ENCODE data around the gene CCDC86.

The CCDC86 gene

DNA sequence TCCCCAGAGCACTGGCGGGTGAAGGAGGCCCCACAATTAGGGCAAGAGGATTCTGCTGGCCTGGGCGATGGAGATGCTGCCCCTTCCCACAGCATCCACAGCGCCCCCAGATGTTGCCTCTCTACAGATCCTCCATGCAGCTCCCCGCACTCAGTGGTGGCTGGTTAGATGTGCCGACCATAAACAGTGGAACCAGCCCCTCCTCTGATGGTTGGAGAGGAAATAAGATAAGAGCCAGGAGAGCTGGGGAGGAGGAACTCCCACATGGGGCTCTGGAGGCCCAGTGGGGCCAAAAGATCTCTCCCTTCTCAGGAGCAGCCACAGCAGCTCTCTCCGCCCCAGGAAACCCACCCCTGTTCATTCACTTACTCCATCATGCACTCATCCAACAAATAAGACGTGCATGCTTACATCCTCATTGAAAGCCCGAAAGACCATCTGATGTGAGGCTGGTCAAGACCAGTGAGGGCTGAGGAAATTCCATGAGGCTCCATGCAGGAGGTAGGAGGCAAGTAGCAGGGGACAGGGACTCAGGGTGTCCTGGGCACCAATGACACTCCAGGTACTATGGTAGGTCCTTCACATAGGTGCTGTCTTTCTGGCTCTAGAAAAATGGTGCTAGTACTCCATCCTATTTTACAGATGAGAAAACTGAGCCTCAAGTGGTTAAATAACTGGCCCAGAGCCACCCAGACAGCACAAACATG is 12.4 kb downstream of the CCDC86 start:
- DNase-seq, result peak; percentile 31

DNA sequence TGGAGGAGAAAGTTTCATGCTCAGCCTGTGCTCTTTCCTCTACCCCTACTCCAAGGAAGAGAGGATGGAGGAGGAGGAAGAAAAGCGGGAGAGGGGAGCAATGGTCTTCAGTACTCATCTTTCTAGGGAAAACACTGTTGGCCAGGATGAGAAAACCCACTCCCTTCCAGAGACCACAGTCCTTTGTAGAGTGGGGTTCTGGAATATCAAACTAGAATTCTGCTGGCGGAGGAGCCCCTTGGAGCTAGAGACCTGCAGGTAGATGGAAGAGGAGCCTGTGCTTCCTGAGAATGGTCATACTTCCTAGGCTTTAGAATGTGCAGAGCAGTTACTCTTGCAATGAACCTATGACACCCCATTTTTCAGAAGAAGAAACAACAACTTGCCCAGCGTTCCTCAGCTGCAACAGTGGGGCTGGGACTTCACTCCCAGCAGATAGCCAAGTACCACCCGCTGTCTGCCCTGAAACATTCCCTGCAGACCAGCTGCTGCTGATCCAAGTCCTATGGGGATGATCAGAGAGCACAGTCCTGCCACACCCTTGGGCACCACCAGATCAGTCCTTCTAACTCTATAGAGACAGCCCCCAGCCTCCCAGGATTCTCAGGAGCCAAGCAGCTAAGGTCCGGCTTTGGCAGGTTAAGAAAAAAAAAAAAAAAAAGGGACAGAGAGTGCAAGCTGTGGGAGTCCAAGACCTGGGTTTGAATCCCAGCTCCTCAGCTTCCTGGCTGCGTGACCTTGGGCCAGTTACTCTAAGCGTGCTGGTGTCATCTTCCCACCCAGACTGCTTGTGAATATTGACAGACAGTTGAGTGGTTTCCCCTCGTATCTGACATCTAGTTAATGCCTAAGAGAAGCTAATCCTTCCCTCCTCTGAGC is 13.2 kb downstream of the CCDC86 start:
- no peak for DNase-seq

DNA sequence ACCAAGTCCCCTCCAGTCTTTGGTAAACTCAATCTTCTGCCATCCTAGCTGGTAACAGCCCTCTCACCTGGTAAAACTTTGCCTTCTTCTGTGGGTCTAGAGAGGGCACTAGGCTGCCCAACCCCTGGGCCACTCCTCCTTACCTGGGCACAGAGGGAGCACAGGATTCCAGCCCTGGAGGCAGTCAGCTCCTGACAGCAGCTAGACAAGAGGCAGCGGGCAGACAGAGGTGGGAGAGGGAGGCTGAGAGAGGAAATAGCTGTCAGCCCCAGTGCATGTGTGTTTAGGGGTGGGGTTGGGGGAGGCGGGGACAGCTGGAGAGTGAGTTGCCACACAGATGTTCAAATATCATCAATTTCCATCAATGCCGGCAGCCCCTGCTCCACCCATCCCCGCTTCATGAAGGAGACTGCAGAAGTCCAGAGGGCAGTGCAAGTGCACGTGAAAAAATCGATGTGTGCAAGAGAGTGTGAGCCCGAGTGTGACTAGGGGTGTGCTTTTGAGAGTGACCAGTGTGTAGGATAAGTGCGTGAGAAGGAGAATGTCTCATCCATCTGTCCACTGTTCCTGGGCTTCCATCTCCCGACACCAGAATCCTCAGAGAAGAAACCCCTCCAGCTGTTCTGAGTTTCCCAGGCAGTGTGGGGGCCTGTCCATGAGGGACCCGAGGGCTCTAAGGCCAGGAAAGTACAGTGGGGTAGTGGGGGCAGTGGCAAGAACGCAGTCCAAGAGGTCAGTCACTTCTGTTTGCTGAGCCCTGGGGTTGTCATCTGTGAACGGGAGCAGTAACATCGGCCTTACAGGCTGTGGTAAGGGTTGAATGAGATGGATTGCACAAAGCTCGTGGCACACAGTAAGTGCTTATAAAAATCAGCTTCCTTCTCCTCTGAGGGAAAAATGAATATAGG is 14.1 kb downstream of the CCDC86 start, which contains the start of gene PTGDR2:
TSS of gene PTGDR2 (minus strand) at position 225 of the 908 bp plus-strand sequence. CDS start 2,228 bp downstream, outside the sequence.
- peak; percentile 12 for DNase-seq

DNA sequence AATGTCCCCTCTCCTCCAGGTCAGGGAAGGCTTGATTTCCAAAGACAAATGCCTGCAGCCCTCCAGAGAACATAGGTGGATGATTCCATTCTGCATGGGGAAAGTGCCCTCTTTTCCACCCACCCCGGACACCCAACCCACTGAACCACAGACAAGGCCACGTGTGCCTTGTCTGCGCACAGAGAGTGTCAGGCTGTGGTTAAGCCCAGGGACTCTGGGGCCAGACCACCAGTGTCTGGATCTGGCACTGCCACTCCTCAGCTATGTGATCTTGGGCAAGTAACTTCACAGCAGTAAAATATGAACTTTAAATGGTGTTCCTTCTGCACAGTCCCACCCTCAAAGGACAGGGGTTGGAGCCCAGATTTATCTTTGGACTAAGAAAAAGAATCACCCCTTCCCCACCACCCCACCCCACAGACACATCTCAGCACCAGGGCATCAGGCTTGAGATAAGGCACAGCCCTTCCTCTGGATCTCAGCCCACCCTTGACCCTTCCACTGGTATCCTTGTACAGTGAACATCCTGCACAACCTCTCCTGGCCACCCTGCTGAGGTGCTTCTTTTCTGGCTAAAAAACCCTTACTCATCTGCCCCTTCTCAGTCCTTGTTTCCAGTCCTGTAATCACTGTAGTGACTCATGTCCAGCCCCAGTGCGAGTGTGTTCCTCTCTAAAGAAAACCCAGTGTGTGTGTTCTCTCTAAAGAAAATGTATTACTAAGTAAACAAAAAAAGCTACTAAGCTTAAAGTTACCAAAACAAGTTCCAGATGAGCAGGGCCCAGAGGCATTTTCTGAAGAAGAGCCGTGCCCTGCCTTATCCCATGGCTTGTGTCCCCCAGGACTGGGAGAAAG is 15.7 kb downstream of the CCDC86 start:
- no peak for DNase-seq

DNA sequence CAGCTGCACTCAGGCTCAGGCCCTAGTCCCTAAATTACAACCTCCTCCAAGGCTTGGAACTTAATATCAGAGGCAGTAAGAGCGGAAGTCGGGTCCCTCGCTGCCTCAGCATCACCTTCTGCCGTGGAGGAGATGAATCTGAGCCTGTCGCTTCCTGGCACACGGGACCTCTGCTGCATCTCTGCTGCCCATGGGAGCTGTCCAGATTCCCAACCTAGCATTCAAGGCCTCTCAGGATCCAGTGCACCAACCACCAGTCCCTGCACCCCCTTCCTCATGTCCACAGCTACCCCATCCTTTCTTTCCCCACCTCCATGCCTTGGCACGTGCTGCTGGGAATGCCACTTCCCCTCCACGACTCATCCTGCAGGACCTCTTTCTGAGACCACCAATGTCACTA is 16.3 kb downstream of the CCDC86 start:
- DNase-seq, result no peak

DNA sequence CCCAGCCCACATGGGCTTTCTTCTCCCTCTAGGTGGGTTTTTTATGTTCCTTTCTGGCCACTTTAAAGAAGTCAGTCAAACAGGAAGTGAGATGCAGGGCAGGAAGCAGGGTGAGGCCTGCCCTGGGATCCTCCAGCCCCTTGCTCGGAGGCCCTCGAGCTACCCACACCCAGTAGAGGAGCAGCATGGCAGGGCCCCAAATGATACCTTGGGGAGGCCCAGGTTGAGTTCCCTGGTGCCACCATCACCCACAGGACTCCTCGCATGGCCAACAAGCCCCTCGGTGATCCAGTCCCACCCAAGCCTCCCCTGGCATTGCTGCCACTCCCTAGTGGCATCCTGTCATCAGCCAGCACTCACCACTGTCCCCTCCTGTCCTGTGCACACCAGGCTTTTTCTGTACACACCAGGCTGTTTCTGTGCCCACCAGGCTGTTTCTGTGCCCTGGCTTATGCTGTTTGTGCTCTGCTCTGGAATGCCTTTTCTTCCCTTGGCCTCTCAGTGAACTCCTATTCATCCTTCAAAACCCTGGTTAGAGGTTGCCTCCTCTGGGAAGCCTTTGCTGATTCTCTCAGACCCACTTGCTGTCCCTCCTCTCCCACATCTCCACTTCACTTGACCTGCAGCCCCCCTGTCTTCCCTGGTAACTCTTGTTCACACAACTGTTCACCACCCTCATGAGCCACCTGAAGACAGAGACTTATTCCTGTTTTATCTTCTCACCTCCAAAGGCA is 17.0 kb downstream of the CCDC86 start:
- peak; percentile 6 for DNase-seq

DNA sequence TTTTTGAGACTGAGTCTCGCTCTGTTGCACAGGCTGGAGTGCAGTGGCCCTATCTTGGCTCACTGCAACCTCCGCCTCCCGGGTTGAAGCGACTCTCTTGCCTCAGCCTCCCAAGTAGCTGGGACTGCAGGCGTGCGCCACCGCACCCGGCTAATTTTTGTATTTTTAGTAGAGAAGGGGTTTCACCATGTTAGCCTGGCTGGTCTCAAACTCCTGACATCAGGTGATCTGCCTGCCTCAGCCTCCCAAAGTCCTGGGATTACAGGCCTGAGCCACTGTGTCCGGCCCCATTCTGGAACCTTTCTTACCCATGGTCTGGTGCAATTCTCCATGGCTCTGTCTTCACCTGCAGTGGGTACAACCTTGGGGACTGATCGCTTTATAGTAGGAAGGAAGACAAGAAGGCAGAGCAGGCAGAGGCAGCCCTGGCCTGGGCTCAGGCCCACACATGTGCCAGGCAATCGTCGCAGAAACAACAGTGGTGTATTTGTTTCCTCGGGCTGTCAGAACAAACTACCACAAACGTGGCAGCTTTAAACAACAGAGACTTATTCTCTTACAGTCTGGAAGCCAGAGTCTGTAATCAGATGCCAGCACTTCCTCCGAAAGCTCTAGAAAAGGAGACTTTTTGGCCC is 17.8 kb downstream of the CCDC86 start:
- DNase-seq, result no peak

DNA sequence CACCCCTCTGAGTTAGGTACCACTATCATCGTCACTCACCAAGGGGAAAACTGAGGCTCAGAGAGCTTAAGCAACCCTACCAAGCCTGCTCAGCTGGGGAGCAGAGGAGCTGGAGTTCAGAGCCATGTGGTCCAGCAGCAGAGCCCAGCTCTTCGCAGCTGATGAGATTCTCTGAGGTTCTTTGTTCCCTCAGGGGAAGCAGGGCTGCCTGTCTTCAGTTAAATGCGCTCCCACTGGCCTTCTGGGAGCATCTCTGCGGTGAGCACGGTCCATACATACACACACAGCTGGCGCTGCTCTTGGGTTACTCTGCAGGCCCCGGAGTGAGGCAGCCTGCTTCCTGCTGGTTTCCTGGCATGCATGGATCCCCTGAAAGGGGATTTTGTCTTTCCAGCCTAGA is 19.0 kb downstream of the CCDC86 start:
- no peak for DNase-seq

DNA sequence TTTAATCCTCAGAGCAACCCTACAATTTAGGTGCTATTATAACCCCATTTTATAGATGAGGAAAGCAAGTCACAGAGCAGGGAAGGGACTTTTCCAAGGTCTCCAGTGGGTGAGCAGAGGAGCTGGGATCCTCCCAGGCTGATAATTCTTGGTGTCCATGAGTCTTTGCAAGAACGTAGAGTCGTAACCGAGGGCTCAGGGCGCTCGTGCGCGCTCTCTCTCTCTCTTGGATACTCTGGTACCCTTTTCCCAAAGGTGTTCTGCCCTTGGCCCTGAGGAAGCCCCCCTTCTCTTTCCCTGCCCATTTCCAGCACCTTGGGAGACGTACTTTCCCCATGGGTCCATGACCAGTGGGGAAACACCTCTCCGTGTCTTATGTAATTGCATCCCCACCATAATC is 20.3 kb downstream of the CCDC86 start:
- no peak for DNase-seq

DNA sequence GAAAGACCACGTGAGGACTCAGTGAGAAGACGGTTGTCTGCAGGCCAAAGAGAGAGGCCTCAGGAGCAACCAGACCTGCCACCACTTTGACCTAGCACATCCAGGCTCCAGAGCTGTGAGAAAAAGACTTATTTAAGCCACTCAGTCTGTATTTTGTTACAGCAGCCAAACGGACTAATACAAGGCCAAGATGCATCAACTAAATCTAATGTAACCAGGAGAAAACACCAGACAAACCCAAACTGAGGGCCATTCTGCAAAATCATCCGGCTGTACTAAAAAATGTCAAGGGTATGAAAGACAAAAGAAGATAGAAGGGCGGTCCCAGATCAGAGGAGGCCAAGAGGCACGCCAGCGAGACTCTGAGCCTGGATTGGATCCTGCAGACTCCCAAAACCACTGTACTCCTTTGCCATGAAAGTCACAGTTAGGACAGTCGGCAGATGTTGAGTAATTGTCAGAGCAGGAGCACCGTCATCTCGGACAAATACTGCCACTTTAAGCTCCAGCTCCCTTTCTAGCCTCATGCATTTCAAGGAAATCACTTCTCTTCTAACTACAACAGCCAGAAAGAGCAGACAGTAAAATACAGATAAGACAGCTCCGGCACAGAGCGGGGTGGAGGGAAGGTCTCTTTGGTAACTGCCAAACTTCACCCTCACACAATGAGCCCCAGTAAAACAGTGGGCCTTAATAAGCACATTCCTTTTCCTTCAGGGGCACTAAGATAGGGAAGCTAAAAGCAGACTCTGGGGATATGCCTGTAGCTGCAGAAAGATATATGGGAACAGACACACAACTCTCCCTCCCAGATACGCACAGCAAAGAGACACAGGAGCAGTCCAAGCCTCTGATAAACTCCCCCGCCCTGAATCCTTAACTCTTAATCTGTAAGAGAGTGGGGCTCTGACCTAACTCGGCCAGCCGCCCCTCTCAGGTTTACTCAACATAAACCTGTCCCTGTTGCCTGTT is 21.9 kb downstream of the CCDC86 start:
- no peak for DNase-seq

DNA sequence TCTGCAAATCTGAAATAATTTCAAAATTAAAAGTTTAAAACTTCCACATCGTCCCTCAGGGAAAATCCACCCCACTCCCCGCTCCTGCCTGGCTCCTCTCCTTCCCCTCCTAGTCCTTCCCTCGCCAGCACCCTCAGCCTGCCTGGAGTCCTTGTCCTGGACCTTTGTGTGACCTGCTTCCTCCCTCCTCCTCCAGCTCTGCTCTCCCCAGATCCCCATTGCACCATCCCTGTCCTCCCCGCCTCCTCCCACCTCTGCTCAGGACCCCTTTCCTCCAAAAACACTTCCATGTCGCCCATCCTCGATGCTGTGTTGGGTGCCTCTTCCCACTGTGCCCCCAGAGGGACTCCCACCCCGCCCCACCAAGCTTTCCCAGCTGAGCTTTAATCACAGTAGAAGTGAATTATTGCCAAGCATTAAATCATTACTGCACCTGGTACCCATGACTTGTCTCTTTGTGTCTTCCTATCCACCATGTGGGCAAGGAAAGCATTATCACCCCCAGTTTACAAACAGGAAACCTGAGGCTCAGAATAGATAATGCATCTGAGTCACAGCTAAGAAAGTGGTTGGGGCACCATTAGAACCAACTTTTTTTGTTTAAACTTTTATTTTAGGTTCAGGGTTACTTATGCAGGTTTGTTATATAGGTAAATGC is 23.1 kb downstream of the CCDC86 start:
- DNase-seq, result no peak

DNA sequence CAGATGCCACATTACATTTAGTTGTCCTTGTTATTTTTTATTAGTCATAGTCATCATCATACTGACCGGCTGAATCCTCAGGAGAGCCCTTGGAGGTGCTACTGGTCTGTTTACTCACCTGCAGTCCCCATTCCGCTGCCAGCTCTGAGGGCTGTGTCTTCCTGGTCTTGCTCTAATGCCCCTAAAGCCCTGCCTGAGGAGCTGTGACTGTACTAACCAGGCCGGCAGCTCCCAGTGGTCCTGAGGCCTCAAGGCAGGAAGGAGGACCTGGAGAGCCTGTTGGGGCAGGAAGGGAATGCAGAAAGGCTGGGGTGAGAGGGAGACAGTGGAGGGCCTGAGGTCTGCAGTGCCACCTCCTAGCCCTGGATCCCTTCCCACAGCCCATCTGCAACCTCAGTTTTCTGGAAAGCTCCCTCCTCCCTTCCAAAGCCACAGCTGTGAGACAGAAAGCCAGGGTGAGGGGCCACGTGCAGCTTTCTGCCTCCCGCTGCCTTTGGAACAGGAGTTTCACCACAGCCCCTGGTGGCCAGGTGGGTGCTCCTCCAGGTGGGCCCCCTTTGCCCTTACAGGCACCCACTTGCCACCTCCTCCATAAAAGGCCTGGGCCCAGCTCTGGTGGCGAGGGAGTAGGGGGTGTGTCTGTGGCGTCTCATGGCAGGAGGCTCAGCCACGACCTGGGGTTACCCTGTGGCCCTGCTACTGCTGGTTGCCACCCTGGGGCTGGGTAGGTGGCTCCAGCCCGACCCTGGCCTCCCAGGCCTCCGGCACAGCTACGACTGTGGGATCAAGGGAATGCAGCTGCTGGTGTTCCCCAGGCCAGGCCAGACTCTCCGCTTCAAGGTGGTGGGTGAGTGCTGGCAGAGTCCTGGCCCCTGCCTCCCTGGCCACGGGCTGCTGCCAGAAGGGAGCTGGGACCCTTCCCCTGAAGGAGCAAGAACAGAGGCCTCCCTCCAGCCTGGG is 25.3 kb downstream of the CCDC86 start, which contains the start of gene ZP1:
TSS of gene ZP1 (plus strand) at position 632 of the 960 bp plus-strand sequence. CDS start at position 652, 20 bp downstream.
- DNase-seq, result no peak

DNA sequence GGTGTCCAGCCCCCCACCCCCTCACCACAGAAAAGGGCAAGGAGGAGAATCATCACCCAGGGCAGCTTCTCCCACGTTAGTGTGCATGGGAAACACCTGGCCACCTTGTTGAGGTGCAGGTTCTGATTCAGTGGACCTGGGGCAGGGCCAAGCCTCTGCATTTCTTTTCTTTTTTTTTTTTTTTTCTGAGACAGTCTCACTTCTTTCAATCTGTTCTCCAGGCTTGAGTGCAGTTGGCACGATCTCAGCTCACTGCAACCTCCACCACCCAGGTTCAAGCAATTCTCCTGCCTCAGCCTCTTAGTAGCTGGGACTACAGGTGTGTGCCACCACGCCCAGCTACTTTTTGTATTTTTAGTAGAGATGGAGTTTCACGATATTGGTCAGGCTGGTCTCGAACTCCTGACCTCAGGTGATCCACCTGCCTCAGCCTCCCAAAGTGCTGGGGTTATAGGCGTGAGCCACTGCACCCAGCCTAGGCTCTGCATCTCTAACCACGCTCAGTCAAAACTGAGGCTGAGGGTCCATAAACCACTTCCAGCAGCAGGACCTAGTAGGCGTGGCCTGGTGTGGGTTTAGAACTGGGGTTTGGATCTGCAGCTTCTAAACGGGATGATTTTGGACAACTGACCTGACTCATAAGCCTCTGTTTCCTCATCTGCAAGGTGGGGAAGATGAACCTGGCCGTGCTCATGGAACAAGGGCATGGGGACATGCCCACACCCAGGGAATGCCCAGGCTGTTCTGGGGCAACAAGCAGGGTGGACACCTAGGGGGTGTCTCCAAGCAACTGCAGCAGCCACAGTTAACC is 26.2 kb downstream of the CCDC86 start:
- no peak for DNase-seq

DNA sequence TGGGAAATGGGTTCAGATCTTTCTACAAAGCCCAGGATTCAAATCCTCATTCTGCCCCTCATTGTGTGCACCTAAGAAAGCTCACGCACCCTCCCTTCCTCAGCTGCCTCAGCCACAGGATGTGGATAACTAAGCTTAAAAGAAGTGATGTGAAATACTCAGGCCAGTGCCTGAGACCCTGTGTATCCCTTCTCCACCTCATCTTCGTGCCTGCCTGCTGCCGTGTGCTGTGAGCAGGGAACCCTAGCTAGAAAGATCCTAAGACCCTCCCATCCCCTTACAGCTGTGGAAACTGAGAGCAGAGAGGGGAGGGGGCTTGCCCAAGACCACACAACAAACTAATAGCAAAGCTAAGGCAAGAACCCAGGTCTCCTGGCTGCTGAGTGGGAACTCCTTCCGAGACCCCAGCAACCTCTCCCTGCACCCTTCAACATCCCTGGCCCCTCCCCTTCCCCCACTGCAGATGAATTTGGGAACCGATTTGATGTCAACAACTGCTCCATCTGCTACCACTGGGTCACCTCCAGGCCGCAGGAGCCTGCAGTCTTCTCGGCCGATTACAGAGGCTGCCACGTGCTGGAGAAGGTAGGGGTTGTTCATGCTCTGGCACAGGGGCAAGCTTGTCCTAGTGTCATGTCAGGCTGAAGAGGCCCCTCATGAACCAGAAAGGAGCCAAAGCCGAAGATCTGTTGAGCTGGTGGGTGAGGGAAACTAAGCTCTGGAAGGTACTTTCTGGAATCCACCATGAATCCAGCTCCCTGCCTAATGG is 27.0 kb downstream of the CCDC86 start:
- no peak for DNase-seq

DNA sequence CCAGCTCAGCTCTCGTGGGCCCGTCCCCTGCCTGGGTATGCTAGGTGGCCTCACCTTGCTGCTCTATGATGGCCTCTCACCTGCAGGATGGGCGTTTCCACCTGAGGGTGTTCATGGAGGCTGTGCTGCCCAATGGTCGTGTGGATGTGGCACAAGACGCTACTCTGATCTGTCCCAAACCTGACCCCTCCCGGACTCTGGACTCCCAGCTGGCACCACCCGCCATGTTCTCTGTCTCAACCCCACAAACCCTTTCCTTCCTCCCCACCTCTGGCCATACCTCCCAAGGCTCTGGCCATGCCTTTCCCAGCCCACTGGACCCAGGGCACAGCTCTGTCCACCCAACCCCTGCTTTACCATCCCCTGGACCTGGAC is 27.5 kb downstream of the CCDC86 start:
- no peak for DNase-seq

DNA sequence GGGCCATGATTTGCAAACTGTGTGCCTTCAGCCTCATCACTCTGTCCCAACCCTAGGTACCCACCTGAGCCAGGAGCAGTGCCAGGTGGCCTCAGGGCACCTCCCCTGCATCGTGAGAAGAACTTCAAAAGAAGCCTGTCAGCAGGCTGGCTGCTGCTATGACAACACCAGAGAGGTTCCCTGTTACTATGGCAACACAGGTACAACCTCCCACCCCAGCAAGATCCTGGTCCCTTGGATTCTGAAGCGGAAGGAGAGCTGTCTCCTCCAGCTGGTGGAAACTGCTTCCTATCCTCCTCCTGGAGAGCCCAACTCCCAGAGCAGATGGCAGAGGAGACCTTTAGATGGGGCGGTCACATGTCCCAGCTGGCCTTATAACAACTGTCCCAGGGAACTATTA is 28.4 kb downstream of the CCDC86 start:
- no peak for DNase-seq
